HG02588 (cell line): ENCODE measurements around the gene MYO7A.
"Not testable (repeated sequence)": the region's sequence is repeated elsewhere in the genome, so short reads cannot be mapped to it uniquely, and the experiment has no call there.

Experiments
- ATAC-seq: cut with Tn5 transposase; IDR thresholded peaks from one replicate; pipeline ENCODE4 v1.9.1; 2021; ENCODE audit warnings: mild to moderate bottlenecking, moderate library complexity; ENCODE audit not compliant: unreplicated experiment

The MYO7A gene

GRCh38 chr11:77092382-77092781 lies 35.7 kb upstream of the MYO7A start:
- no peak for ATAC-seq

- no peak for ATAC-seq
These were observed 34.8 kb upstream of the MYO7A start for GRCh38 chr11:77093056-77093891.

- no peak for ATAC-seq
These were observed 33.8 kb upstream of the MYO7A start for GRCh38 chr11:77093987-77094840.

GRCh38 chr11:77094841-77095365 lies 33.1 kb upstream of the MYO7A start:
- no peak for ATAC-seq

- ATAC-seq: no peak
These were observed 32.2 kb upstream of the MYO7A start for GRCh38 chr11:77095551-77096490.

- ATAC-seq: no peak
These were observed 31.4 kb upstream of the MYO7A start for GRCh38 chr11:77096591-77097019.

GRCh38 chr11:77097180-77097579 lies 30.9 kb upstream of the MYO7A start:
- not testable (repeated sequence) for ATAC-seq

- no peak for ATAC-seq
These were observed 27.6 kb upstream of the MYO7A start for GRCh38 chr11:77100166-77101042.

- no peak for ATAC-seq
These were observed 27.0 kb upstream of the MYO7A start for GRCh38 chr11:77101043-77101537.

- no peak for ATAC-seq
These were observed 25.5 kb upstream of the MYO7A start, which contains the start of gene OMP for GRCh38 chr11:77102246-77103210. TSS of gene OMP (plus strand) at chr11:77102840. CDS start at chr11:77102840, 0 bp downstream.

- ATAC-seq: no peak
These were observed 24.7 kb upstream of the MYO7A start for GRCh38 chr11:77103319-77103718.

GRCh38 chr11:77104727-77105126 lies 23.3 kb upstream of the MYO7A start:
- no peak for ATAC-seq

- ATAC-seq: no peak
These were observed 21.7 kb upstream of the MYO7A start for GRCh38 chr11:77106321-77106720.

- no peak for ATAC-seq
These were observed 21.3 kb upstream of the MYO7A start for GRCh38 chr11:77106759-77107158.

GRCh38 chr11:77107950-77108349 lies 20.1 kb upstream of the MYO7A start:
- ATAC-seq: no peak

- no peak for ATAC-seq
These were observed 19.6 kb upstream of the MYO7A start for GRCh38 chr11:77108436-77108835.

GRCh38 chr11:77109236-77110019 lies 18.6 kb upstream of the MYO7A start:
- no peak for ATAC-seq
